Kidney epithelial cell (primary cell): ENCODE measurements around the gene D2HGDH. TPM values are rescaled to one million over a fixed set of nuclear protein-coding genes. Genes with fewer than 3 reads are reported as not detected.

Source experiments
- DNase-seq: peaks from one replicate; pipeline ENCODE4 v3.0.0-alpha.2; 2010; ENCODE audit warnings: low read depth
- H3K27me3 ChIP-seq: 2 replicates; pipeline ENCODE4 v1.6.0; 2011; ENCODE audit warnings: low read length; ENCODE audit not compliant: control insufficient read depth, insufficient read depth
- H3K36me3 ChIP-seq: 2 replicates; pipeline ENCODE4 v1.5.1; 2011; ENCODE audit warnings: low read length; ENCODE audit not compliant: control insufficient read depth, insufficient read depth
- H3K4me3 ChIP-seq: 2 replicates; pipeline ENCODE4 v1.5.1; 2011; ENCODE audit warnings: low read depth, mild to moderate bottlenecking, control low read depth, low read length
- CTCF ChIP-seq: IDR thresholded peaks from 2 replicates; pipeline ENCODE4 v1.5.1; 2011; ENCODE audit warnings: mild to moderate bottlenecking, moderate library complexity, low read length, control low read depth, inconsistent platforms; ENCODE audit not compliant: insufficient read depth, poor library complexity, severe bottlenecking
- total RNA-seq: library from RNA; depleted of rRNA; stranded (reverse); fragments of >200 nt; gene quantifications from 2 replicates; pipeline ENCODE4 v1.2.3, GENCODE V29; 2015

D2HGDH gene
- total RNA-seq, 1 donor from 2014 or later = 16.5 TPM

GRCh38 chr2:241733391-241734207 is 831 bp upstream of the D2HGDH start:
- no peaks in the 10 kb centered on the region for H3K27me3 ChIP-seq
- H3K4me3 ChIP-seq = peak overlapping the region; percentile 79
- TF ChIP-seq CTCF = no peak
- no peak for DNase-seq
- H3K36me3 ChIP-seq = no peaks in the 10 kb centered on the region

DNA sequence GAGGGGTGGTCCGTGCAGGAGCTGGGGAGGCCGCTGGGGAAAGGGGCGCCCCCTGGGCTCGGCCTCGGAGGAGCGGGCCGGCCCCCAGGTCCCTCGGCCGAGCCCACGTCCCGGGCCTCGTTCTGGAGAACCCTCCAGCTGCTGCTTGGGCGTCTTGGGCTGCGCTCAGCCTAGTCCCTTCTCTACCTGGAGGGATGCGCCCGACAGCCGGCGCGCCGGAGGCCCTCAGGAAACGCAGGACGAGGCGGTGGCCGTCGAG is 293 bp upstream of the D2HGDH start:
- no peaks in the 10 kb centered on the region for H3K27me3 ChIP-seq
- no peaks in the 10 kb centered on the region for H3K36me3 ChIP-seq
- no peak for DNase-seq
- H3K4me3 ChIP-seq = peak overlapping the region; percentile 79
- no peak for TF ChIP-seq CTCF

DNA sequence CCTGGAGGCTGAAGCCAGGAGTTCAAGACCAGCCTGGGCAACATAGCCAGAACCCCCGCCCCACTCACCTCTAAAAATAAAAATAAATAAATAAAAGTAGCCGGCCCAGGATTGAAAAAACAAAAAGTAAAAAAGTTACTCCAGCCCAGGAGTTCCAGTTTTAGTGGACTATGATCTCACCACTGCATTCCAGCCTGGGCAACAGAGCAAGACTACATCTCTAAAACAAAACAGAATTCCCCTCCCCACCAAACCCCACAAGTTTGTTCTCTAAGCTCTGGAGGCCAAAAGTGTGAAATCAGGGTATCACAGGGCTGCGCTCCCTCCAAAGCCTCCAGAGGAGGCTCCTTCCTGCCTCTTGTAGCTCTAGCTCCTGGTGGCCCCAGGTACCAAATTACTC is 1.7 kb downstream of the D2HGDH start:
- DNase-seq = no peak
- H3K4me3 ChIP-seq = no peak overlapping the region
- TF ChIP-seq CTCF = no peak

GRCh38 chr2:241738040-241738686 is 3.7 kb downstream of the D2HGDH start:
- Histone ChIP-seq H3K27me3 (no peaks in the 10 kb centered on the region), H3K4me3 (no peak overlapping the region), H3K36me3 (no peaks in the 10 kb centered on the region)
- no peak for DNase-seq
- TF ChIP-seq CTCF = no peak

More for the DNA sequence above, 1.7 kb downstream of the D2HGDH start:
- Histone ChIP-seq H3K36me3 (no peaks in the 10 kb centered on the region), H3K27me3 (no peaks in the 10 kb centered on the region)

DNA sequence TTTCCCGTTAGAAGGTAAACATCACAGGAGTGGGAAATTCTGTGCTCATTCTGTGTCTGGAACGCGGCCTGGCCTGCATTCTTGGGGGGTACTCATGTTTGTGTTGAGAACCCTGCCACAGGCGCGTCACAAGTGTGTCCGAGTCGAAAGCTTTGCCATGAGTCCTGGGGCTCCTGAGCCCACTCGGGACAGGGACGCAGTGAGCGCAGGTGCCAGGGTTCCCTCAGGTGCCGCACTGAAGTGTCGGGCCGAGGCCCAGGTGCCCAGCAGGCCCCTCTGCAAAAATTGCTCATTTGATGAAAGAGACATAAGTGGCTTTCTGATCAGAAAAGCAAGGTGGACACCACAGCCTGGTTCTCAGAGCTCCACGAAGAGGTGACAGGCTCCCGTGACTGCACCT is 4.7 kb downstream of the D2HGDH start:
- Histone ChIP-seq H3K4me3 (no peak overlapping the region), H3K36me3 (peaks cover 1% of the 10 kb centered on the region), H3K27me3 (no peaks in the 10 kb centered on the region)
- no peak for DNase-seq
- TF ChIP-seq CTCF = no peak
